SK-N-MC (cell line): ENCODE data around the gene TNFRSF8.

Experiments
- DNase-seq: peaks from one replicate; pipeline ENCODE4 v3.0.0-alpha.2; 2011; ENCODE audit warnings: low read depth, low spot score
- H3K27ac ChIP-seq: fragments of 200-600 bp; sonication (generic); 2 replicates; pipeline ENCODE4 v1.5.1; 2016; ENCODE audit warnings: mixed run types
- H3K36me3 ChIP-seq: fragments of 200-600 bp; sonication (generic); 2 replicates; pipeline ENCODE4 v1.6.1; 2017; ENCODE audit warnings: antibody characterized with exemption, low read length, mixed read lengths; ENCODE audit not compliant: insufficient read depth
- H3K4me3 ChIP-seq: fragments of 200-600 bp; sonication (generic); 2 replicates; pipeline ENCODE4 v1.5.1; 2016
- H3K9ac ChIP-seq: fragments of 200-600 bp; sonication (generic); 2 replicates; pipeline ENCODE4 v1.8.0; 2017; ENCODE audit warnings: mixed run types, mixed read lengths; ENCODE audit not compliant: insufficient read length
- H3K9me3 ChIP-seq: fragments of 200-600 bp; sonication (generic); 2 replicates; pipeline ENCODE4 v1.6.1; 2017; ENCODE audit warnings: low read depth, mild to moderate bottlenecking, antibody characterized with exemption, low read length, moderate library complexity, mixed read lengths
- EZH2 ChIP-seq: fragments of 200-600 bp; sonication (generic); IDR thresholded peaks from one replicate; pipeline ENCODE4 v1.6.1; 2017; ENCODE audit warnings: antibody characterized with exemption
- FOXP2 ChIP-seq: optimal IDR thresholded peaks from 2 replicates; pipeline ENCODE3; 2011; ENCODE audit warnings: mild to moderate bottlenecking, moderate library complexity; ENCODE audit not compliant: insufficient read depth; ENCODE audit errors: extremely low read length, control extremely low read depth
- POLR2AphosphoS5 ChIP-seq: IDR thresholded peaks from 2 replicates; pipeline ENCODE4 v1.6.1; 2012; ENCODE audit warnings: mild to moderate bottlenecking, low read depth, low read length, borderline replicate concordance

Gene TNFRSF8

DNA sequence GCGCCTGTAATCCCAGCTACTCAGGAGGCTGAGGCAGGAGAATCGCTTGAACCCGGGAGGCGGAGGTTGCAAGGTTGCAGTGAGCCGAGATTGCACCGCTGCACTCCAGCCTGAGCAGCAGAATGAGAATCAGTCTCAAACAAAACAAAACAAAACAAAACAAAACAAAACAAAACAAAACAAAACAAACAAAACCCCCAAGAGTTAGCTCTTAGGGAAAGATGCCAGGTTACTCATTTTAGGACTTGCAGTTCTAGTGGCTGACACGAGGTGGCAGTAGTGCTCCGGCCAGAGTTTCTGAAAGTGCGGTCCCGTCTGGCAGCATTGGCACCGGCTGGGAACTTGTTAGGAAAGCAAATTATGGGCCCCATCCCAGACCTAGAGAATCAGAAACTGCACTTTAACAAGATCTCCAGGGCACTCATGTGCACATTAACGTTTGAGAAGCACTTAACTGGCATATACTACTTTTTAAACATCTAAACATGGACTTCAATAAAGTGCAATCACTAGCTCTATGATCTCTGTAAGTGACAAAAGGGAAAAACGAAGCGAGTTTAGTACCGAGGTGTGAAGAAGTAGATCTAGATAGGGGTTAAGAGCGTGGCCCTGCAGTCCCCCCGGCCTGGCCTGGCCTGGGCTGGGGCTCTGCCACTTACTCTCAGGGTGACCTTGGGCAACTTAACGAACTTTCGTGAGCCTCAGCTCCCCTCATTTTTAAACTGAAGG, 61.8 kb downstream of the TNFRSF8 start:
- Histone ChIP-seq H3K9me3 (no peaks in the 10 kb centered on the region), H3K27ac (no peak overlapping the region), H3K9ac (no peak overlapping the region), H3K36me3 (no peaks in the 10 kb centered on the region), H3K4me3 (no peak overlapping the region)
- peak; percentile 45 for DNase-seq
- TF ChIP-seq FOXP2 (no peak), EZH2 (no peak), POLR2AphosphoS5 (no peak)

GRCh38 chr1:12125422-12126355, 62.6 kb downstream of the TNFRSF8 start:
- Histone ChIP-seq H3K9ac (no peak overlapping the region), H3K9me3 (no peaks in the 10 kb centered on the region), H3K36me3 (no peaks in the 10 kb centered on the region), H3K4me3 (no peak overlapping the region), H3K27ac (no peak overlapping the region)
- DNase-seq = no peak
- no peak for TF ChIP-seq POLR2AphosphoS5
- TF ChIP-seq EZH2 = no peak
- no peak for TF ChIP-seq FOXP2

DNA sequence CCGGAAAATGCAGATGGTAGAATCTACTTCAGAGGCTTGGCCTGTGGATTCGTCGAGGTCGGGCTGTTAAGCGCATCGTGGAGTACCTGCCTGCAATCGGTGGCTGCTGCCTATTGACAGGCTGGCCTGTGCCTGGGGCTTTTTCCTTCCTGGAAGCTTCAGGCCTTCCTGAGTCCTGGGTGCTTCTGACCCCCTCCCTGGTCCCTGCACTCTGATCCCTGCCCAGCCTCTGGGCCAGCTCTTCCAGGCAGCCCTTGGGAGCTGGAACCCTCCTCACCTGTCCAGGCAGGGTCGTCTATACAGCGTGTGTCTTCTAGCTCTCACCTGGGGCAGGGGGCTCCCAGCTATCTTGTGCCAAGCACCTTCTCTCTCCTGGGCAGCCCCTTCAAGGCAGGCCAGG, 63.7 kb downstream of the TNFRSF8 start:
- Histone ChIP-seq H3K9me3 (no peaks in the 10 kb centered on the region), H3K27ac (no peak overlapping the region), H3K36me3 (no peaks in the 10 kb centered on the region), H3K9ac (no peak overlapping the region), H3K4me3 (no peak overlapping the region)
- no peak for TF ChIP-seq FOXP2
- no peak for TF ChIP-seq EZH2
- TF ChIP-seq POLR2AphosphoS5 = no peak
- DNase-seq = no peak

DNA sequence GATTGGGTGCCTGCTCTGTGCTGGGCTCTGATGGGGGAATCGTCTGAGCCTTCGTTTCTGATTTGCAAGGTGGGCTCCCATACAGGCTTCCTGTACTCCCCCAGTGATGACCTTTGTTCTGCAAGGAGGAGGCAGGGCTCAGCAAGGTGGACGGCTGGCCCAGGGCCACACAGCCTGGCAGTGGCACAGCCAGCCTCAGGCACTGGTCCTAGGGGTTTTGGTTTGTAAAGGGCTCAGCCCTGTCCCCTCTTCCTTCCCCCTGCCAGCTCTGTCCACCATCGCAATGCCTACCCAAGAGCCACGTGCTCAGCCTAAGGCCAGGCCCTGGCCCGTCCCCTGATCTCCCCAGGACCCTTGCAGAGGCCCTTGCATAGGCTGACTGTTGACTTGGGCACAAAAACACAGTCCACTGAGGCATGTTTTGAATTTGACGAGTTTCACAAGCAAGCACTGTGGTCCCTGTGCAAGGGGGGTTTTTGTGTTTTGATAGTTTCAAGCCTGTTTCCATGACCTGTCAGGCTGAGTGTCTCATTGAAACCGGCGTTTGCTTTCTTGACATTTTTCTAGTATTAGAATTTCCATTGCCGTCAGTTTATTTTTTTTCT, 64.2 kb downstream of the TNFRSF8 start:
- Histone ChIP-seq H3K9ac (no peak overlapping the region), H3K27ac (no peak overlapping the region), H3K4me3 (no peak overlapping the region), H3K9me3 (no peaks in the 10 kb centered on the region), H3K36me3 (no peaks in the 10 kb centered on the region)
- no peak for DNase-seq
- TF ChIP-seq FOXP2 (no peak), EZH2 (no peak), POLR2AphosphoS5 (no peak)

DNA sequence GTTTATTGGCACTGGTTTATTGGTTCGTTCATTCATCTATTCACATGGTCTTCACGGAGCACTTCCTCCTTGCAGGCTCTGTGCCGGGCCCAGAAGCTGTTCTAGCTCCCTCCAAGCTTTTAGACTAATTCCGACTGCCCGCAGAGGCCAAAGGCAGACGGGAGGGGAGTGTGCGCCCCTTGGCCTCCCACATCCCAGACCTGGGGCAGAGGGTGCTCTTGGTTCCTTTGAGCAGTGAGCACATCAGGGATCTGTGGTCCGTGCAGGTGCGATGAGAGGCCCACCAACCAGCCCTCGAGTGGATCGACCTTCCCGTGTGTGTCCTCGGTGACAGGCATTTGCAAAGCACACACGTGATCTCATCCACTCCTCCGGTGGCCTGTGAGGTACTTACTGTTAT, 65.0 kb downstream of the TNFRSF8 start:
- Histone ChIP-seq H3K9ac (no peak overlapping the region), H3K4me3 (no peak overlapping the region), H3K9me3 (no peaks in the 10 kb centered on the region), H3K36me3 (no peaks in the 10 kb centered on the region), H3K27ac (no peak overlapping the region)
- no peak for TF ChIP-seq FOXP2
- TF ChIP-seq POLR2AphosphoS5 = no peak
- TF ChIP-seq EZH2 = no peak
- no peak for DNase-seq

- Histone ChIP-seq H3K9me3 (no peaks in the 10 kb centered on the region), H3K4me3 (no peak overlapping the region), H3K27ac (no peak overlapping the region), H3K9ac (no peak overlapping the region), H3K36me3 (no peaks in the 10 kb centered on the region)
- DNase-seq = no peak
- TF ChIP-seq FOXP2 = no peak
- no peak for TF ChIP-seq POLR2AphosphoS5
- no peak for TF ChIP-seq EZH2
Observed at GRCh38 chr1:12129624-12130023, 66.5 kb downstream of the TNFRSF8 start.

DNA sequence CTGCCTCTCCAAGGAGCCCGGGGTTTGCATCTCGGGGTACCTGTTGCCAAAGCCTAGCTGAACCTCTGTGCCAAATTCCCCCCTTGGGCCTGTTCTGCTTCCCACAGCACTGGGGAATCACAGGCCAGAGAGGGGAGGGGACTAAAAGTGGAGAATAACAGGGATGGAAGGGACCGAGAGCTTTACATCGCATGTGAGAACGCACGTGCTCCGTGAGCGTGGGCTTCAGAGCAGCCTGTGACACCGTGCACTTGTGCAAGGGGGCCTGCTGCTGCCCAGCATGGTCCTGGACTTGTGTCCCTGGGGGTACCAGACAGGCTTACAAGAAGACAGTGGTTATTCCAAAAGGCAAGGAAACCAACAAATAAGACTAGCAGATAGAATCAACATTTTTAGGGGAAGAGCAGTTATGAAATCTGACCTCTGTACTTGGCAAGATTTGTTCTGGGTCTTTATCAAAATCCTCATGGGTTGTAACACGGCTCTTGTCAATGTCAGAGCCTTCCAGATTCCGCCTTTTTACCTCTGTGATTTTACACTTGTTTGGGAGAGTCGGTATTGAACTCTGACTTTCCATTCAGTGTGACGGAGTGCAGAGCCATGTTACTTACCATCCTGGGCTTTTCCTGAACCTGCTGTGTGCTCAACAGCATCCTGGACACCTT, 67.5 kb downstream of the TNFRSF8 start:
- no peak overlapping the region for H3K9ac ChIP-seq
- no peak overlapping the region for H3K27ac ChIP-seq
- H3K9me3 ChIP-seq = no peaks in the 10 kb centered on the region
- DNase-seq = no peak
- no peaks in the 10 kb centered on the region for H3K36me3 ChIP-seq
- no peak overlapping the region for H3K4me3 ChIP-seq
- TF ChIP-seq FOXP2 (no peak), EZH2 (no peak), POLR2AphosphoS5 (no peak)

- Histone ChIP-seq H3K9ac (no peak overlapping the region), H3K9me3 (no peaks in the 10 kb centered on the region), H3K27ac (no peak overlapping the region), H3K4me3 (no peak overlapping the region), H3K36me3 (no peaks in the 10 kb centered on the region)
- no peak for TF ChIP-seq POLR2AphosphoS5
- TF ChIP-seq FOXP2 = no peak
- no peak for TF ChIP-seq EZH2
- DNase-seq = no peak
Observed at GRCh38 chr1:12132078-12132477, 69.0 kb downstream of the TNFRSF8 start.
